HepG2 (cell line): Measurements from ENCODE around the gene C20orf141. TPM values are rescaled to one million over a fixed set of nuclear protein-coding genes. Genes with fewer than 3 reads are reported as not detected.
A peak's percentile ranks its signal among the peaks of the same experiment; 100 is the strongest.

Experiments
- ARID3A ChIP-seq: IDR thresholded peaks from 2 replicates; pipeline ENCODE4 v1.6.1; 2012; ENCODE audit warnings: low read depth, low read length, improper control_type of control experiment
- ATF7 ChIP-seq, 2 experiments: fragments of 450-650 bp in 1 of 2; sonication (generic) in 1 of 2; formaldehyde crosslinking in 1 of 2; IDR thresholded peaks; 2 replicates each; pipeline versions ENCODE4 v1.4.0 to v1.6.1; 2016 to 2020; ENCODE audit warnings: antibody characterized with exemption in 1 of 2, mild to moderate bottlenecking in 1 of 2, missing genetic modification reagents in 1 of 2
- CEBPB ChIP-seq: IDR thresholded peaks from 2 replicates; pipeline ENCODE4 v1.6.1; 2011; ENCODE audit warnings: low read depth, low read length, improper control_type of control experiment, borderline replicate concordance
- GATA4 ChIP-seq: sonication (generic); IDR thresholded peaks from 2 replicates; pipeline ENCODE4 v1.6.1; 2016; ENCODE audit warnings: antibody characterized with exemption, low read depth, borderline replicate concordance
- MIXL1 ChIP-seq: IDR thresholded peaks from 2 replicates; pipeline ENCODE4 v1.6.1; 2016
- REPIN1 ChIP-seq: sonication (generic); formaldehyde crosslinking; IDR thresholded peaks from 2 replicates; pipeline ENCODE4 v1.8.0; 2022; ENCODE audit warnings: missing genetic modification reagents, low read depth, mild to moderate bottlenecking, borderline replicate concordance
- RFXANK ChIP-seq: IDR thresholded peaks from 2 replicates; pipeline ENCODE4 v1.6.1; 2016
- SCMH1 ChIP-seq: sonication (generic); formaldehyde crosslinking; IDR thresholded peaks from 2 replicates; pipeline ENCODE4 v1.9.0; 2021; ENCODE audit warnings: missing genetic modification reagents, mild to moderate bottlenecking, borderline replicate concordance
- SNAPC5 ChIP-seq: sonication (generic); formaldehyde crosslinking; IDR thresholded peaks from 2 replicates; pipeline ENCODE4 v1.8.1; 2023; ENCODE audit warnings: mild to moderate bottlenecking, missing genetic modification reagents, borderline replicate concordance
- ZBTB42 ChIP-seq: sonication (generic); formaldehyde crosslinking; IDR thresholded peaks from 2 replicates; pipeline ENCODE4 v1.5.0; 2020; ENCODE audit warnings: mild to moderate bottlenecking, missing genetic modification reagents
- ZMAT3 ChIP-seq: sonication (generic); formaldehyde crosslinking; conservative IDR thresholded peaks from 2 replicates; pipeline ENCODE4 v1.7.0; 2021; ENCODE audit warnings: missing genetic modification reagents
- ZNF383 ChIP-seq: sonication (generic); formaldehyde crosslinking; IDR thresholded peaks from 2 replicates; pipeline ENCODE4 v1.4.0; 2020; ENCODE audit warnings: missing genetic modification reagents, mild to moderate bottlenecking, borderline replicate concordance
- ZNF577 ChIP-seq: sonication (generic); formaldehyde crosslinking; IDR thresholded peaks from 2 replicates; pipeline ENCODE4 v1.4.0; 2020; ENCODE audit warnings: mild to moderate bottlenecking, low read depth, missing genetic modification reagents, borderline replicate concordance
- ZNF674 ChIP-seq: sonication (generic); formaldehyde crosslinking; IDR thresholded peaks from 2 replicates; pipeline ENCODE4 v1.5.0; 2020; ENCODE audit warnings: low read depth, mild to moderate bottlenecking, missing genetic modification reagents
- ZXDC ChIP-seq: sonication (generic); formaldehyde crosslinking; IDR thresholded peaks from 2 replicates; pipeline ENCODE4 v1.5.0; 2020; ENCODE audit warnings: mild to moderate bottlenecking, missing genetic modification reagents
- polyA plus RNA-seq, 8 experiments: library from polyadenylated mRNA; depleted of rRNA in 3 of 8; stranded (reverse) in 7 of 8; unstranded in 1 of 8; fragments of >200 nt; fragmentation: Illumina TruSeq in 4 of 8; extraction: Trizol in 4 of 8; gene quantifications; 2 replicates each; pipeline versions ENCODE4 v1.2.1 to v1.2.3, GENCODE V29; 2011 to 2016; ENCODE audit warnings: low read depth in 4 of 8, missing spikeins in 1 of 8, mixed read lengths in 1 of 8; ENCODE audit not compliant: insufficient read depth in 1 of 8
- total RNA-seq, 5 experiments: library from RNA; depleted of rRNA; stranded (reverse); fragments of >200 nt; fragmentation: Illumina TruSeq; extraction: Trizol; gene quantifications; 2 replicates each; pipeline ENCODE4 v1.2.3, GENCODE V29; 2016; ENCODE audit warnings: low read depth in 1 of 5
- TF ChIP-seq, protein P1 (sequence below): sonication (generic); formaldehyde crosslinking; IDR thresholded peaks from 2 replicates; pipeline ENCODE4 v1.4.0; 2020; ENCODE audit warnings: mild to moderate bottlenecking, low read depth, missing genetic modification reagents
- TF ChIP-seq, protein P2 (sequence below): sonication (generic); formaldehyde crosslinking; IDR thresholded peaks from 2 replicates; pipeline ENCODE4 v1.4.0; 2020; ENCODE audit warnings: missing genetic modification reagents, mild to moderate bottlenecking, borderline replicate concordance
- TF ChIP-seq, protein P3 (sequence below): IDR thresholded peaks from 2 replicates; pipeline ENCODE4 v1.6.1; 2016; ENCODE audit warnings: missing compliant biosample characterization, missing genetic modification reagents, borderline replicate concordance
- TF ChIP-seq, protein P4 (sequence below): sonication (generic); formaldehyde crosslinking; IDR thresholded peaks from 2 replicates; pipeline ENCODE4 v1.4.0; 2020; ENCODE audit warnings: missing genetic modification reagents

C20orf141 gene
- total and polyA plus RNA-seq, 2 of the 13 experiments (the other 11 are each of a cell fraction or from before 2014, with no cell fraction given) = not detected

- TF ChIP-seq, protein P1, sequence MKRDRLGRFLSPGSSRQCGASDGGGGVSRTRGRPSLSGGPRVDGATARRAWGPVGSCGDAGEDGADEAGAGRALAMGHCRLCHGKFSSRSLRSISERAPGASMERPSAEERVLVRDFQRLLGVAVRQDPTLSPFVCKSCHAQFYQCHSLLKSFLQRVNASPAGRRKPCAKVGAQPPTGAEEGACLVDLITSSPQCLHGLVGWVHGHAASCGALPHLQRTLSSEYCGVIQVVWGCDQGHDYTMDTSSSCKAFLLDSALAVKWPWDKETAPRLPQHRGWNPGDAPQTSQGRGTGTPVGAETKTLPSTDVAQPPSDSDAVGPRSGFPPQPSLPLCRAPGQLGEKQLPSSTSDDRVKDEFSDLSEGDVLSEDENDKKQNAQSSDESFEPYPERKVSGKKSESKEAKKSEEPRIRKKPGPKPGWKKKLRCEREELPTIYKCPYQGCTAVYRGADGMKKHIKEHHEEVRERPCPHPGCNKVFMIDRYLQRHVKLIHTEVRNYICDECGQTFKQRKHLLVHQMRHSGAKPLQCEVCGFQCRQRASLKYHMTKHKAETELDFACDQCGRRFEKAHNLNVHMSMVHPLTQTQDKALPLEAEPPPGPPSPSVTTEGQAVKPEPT (CRISPR knock-in tag) = no peak
- no peak for TF ChIP-seq SCMH1
- no peak for TF ChIP-seq GATA4
- TF ChIP-seq RFXANK (CRISPR knock-in tag) = no peak
- TF ChIP-seq REPIN1 (CRISPR knock-in tag) = no peak
- no peak for TF ChIP-seq ZNF674
- TF ChIP-seq ZNF577 (CRISPR knock-in tag) = no peak
- TF ChIP-seq SNAPC5 (CRISPR knock-in tag) = no peak
- TF ChIP-seq ARID3A = no peak
- no peak for TF ChIP-seq ZBTB42 (CRISPR knock-in tag)
- TF ChIP-seq CEBPB = no peak
- no peak for TF ChIP-seq MIXL1 (CRISPR knock-in tag)
- TF ChIP-seq ATF7 (IDR thresholded peaks at IDR 0.05) = no peak
- TF ChIP-seq ATF7 (CRISPR knock-in tag; IDR thresholded peaks at IDR 0.05) = no peak
- no peak for TF ChIP-seq ZNF383 (CRISPR knock-in tag)
- TF ChIP-seq ZMAT3 (CRISPR knock-in tag) = no peak
- TF ChIP-seq, protein P2, sequence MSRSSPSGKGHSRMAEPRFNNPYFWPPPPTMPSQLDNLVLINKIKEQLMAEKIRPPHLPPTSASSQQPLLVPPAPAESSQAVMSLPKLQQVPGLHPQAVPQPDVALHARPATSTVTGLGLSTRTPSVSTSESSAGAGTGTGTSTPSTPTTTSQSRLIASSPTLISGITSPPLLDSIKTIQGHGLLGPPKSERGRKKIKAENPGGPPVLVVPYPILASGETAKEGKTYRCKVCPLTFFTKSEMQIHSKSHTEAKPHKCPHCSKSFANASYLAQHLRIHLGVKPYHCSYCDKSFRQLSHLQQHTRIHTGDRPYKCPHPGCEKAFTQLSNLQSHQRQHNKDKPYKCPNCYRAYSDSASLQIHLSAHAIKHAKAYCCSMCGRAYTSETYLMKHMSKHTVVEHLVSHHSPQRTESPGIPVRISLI (CRISPR knock-in tag) = peak; percentile 67
- no peak for TF ChIP-seq ZXDC (CRISPR knock-in tag)
- TF ChIP-seq, protein P3, sequence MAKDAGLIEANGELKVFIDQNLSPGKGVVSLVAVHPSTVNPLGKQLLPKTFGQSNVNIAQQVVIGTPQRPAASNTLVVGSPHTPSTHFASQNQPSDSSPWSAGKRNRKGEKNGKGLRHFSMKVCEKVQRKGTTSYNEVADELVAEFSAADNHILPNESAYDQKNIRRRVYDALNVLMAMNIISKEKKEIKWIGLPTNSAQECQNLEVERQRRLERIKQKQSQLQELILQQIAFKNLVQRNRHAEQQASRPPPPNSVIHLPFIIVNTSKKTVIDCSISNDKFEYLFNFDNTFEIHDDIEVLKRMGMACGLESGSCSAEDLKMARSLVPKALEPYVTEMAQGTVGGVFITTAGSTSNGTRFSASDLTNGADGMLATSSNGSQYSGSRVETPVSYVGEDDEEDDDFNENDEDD (CRISPR knock-in tag) = no peak
- TF ChIP-seq, protein P4, sequence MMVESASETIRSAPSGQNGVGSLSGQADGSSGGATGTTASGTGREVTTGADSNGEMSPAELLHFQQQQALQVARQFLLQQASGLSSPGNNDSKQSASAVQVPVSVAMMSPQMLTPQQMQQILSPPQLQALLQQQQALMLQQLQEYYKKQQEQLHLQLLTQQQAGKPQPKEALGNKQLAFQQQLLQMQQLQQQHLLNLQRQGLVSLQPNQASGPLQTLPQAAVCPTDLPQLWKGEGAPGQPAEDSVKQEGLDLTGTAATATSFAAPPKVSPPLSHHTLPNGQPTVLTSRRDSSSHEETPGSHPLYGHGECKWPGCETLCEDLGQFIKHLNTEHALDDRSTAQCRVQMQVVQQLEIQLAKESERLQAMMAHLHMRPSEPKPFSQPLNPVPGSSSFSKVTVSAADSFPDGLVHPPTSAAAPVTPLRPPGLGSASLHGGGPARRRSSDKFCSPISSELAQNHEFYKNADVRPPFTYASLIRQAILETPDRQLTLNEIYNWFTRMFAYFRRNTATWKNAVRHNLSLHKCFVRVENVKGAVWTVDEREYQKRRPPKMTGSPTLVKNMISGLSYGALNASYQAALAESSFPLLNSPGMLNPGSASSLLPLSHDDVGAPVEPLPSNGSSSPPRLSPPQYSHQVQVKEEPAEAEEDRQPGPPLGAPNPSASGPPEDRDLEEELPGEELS (CRISPR knock-in tag) = 0 out of 2 replicates have a peak, but pooled peaks have one; percentile 25
Measured at GRCh38 chr20:2773812-2774211, 41.0 kb upstream of the C20orf141 start (continued).
